Prostate gland (tissue), 2 donors: ENCODE measurements around the gene CA5A. TPM values are rescaled to one million over a fixed set of nuclear protein-coding genes. Genes with fewer than 3 reads are reported as not detected.
A peak's percentile ranks its signal among the peaks of the same experiment; 100 is the strongest.

Experiments
- DNase-seq: peaks from one replicate; pipeline ENCODE4 v3.0.0-alpha.2; 2019; ENCODE audit warnings: low spot score
- H3K27ac ChIP-seq, 2 donors: fragments of 200-600 bp; sonication (generic); 2 replicates each; pipeline ENCODE4 v1.5.1; 2017 to 2019
- H3K27me3 ChIP-seq: fragments of 200-600 bp; sonication (generic); replicated peaks from 2 replicates; pipeline ENCODE4 v1.5.1; 2019; ENCODE audit not compliant: insufficient read depth
- H3K36me3 ChIP-seq, 2 donors: fragments of 200-600 bp; sonication (generic); 1 replicate in 1 of 2; 2 replicates in 1 of 2; pipeline versions ENCODE4 v1.5.1 to v1.8.1; 2017 to 2019
- H3K4me1 ChIP-seq: fragments of 200-600 bp; sonication (generic); replicated peaks from 2 replicates; pipeline ENCODE4 v1.5.1; 2019
- H3K4me3 ChIP-seq, 2 donors: fragments of 200-600 bp; sonication (generic); 2 replicates each; pipeline ENCODE4 v1.5.1; 2017 to 2019
- H3K9me3 ChIP-seq: fragments of 200-600 bp; sonication (generic); 2 replicates; pipeline ENCODE4 v1.5.1; 2017
- POLR2A ChIP-seq: fragments of 450-650 bp; IDR thresholded peaks from one replicate; pipeline ENCODE4 v1.6.1; 2016; ENCODE audit warnings: antibody characterized with exemption, mild to moderate bottlenecking
- POLR2AphosphoS5 ChIP-seq: sonication (generic); formaldehyde crosslinking; IDR thresholded peaks from one replicate; pipeline ENCODE4 v1.6.1; 2017; ENCODE audit warnings: antibody characterized with exemption
- WGBS: methylation state at CpG from one replicate; pipeline ENCODE4 v1.1.5; 2018; 5-methylcytosine and 5-hydroxymethylcytosine counted together
- intact Hi-C: fragments of 100-400 bp; cut with DNase I; formaldehyde crosslinking; loops from one replicate; pipeline ENCODE4 v1.14.2; 2022
- total RNA-seq, 2 donors: library from RNA; depleted of rRNA; stranded (reverse); fragments of >200 nt; gene quantifications; one replicate each; pipeline ENCODE4 v1.1.0, GENCODE V29; 2016
- TF ChIP-seq, protein P1 (sequence below), 4 experiments: fragments of 200-600 bp in 2 of 4; fragments of 450-650 bp in 2 of 4; sonication (generic) in 2 of 4; IDR thresholded peaks; 1 replicate in 3 of 4; 2 replicates in 1 of 4; pipeline ENCODE4 v1.5.1; 2016 to 2019; ENCODE audit warnings: antibody characterized with exemption in 4 of 4, mild to moderate bottlenecking in 2 of 4, moderate library complexity in 2 of 4

CA5A gene
- total RNA-seq, 2 donors from 2014 or later, result not detected

- no peaks in the 10 kb centered on the region for H3K9me3 ChIP-seq
- no peak overlapping the region for H3K4me3 ChIP-seq
- WGBS, result 89% methylated on average over 16 of the region's 16 CpGs
- no peak for TF ChIP-seq POLR2A
- TF ChIP-seq, protein P1, sequence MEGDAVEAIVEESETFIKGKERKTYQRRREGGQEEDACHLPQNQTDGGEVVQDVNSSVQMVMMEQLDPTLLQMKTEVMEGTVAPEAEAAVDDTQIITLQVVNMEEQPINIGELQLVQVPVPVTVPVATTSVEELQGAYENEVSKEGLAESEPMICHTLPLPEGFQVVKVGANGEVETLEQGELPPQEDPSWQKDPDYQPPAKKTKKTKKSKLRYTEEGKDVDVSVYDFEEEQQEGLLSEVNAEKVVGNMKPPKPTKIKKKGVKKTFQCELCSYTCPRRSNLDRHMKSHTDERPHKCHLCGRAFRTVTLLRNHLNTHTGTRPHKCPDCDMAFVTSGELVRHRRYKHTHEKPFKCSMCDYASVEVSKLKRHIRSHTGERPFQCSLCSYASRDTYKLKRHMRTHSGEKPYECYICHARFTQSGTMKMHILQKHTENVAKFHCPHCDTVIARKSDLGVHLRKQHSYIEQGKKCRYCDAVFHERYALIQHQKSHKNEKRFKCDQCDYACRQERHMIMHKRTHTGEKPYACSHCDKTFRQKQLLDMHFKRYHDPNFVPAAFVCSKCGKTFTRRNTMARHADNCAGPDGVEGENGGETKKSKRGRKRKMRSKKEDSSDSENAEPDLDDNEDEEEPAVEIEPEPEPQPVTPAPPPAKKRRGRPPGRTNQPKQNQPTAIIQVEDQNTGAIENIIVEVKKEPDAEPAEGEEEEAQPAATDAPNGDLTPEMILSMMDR (IDR thresholded peaks at IDR 0.05), result no peak
- no peak for TF ChIP-seq POLR2AphosphoS5
- no peaks in the 10 kb centered on the region for H3K27me3 ChIP-seq
- no peaks in the 10 kb centered on the region for H3K36me3 ChIP-seq
- peak overlapping the region in 1 of 2 donors; percentile 97 for H3K27ac ChIP-seq
- peaks cover 7% of the 10 kb centered on the region for H3K4me1 ChIP-seq
- intact Hi-C loops, result loop anchor here (10.0 kb wide), 1 partner anchor 582 kb away; no protein-coding TSS in a partner anchor
- DNase-seq, result no peak
Measured at GRCh38 chr16:87952751-87953150, 16.4 kb upstream of the CA5A start.

GRCh38 chr16:87951552-87952538 is 15.5 kb upstream of the CA5A start:
- no peak for DNase-seq
- no peaks in the 10 kb centered on the region for H3K36me3 ChIP-seq
- peaks cover 7% of the 10 kb centered on the region for H3K4me1 ChIP-seq
- peak overlapping the region; percentile 93 to 97 for H3K27ac ChIP-seq
- intact Hi-C loops, result loop anchor here (10.0 kb wide), 1 partner anchor 583 kb away; no protein-coding TSS in a partner anchor
- 3% methylated on average over 25 of the region's 82 CpGs for WGBS
- H3K9me3 ChIP-seq, result no peaks in the 10 kb centered on the region
- peak overlapping the region; percentile 87 to 93 for H3K4me3 ChIP-seq
- TF ChIP-seq POLR2AphosphoS5 (no peak), POLR2A (no peak)
- TF ChIP-seq, protein P1 (IDR thresholded peaks at IDR 0.05), result peak in 1 of 4 experiments; percentile 3
- no peaks in the 10 kb centered on the region for H3K27me3 ChIP-seq

GRCh38 chr16:87950765-87951551 is 14.6 kb upstream of the CA5A start, which contains the start of gene BANP:
Gene BANP, plus strand, starts transcription at chr16:87951434. Its CDS starts 23,682 bp downstream, at chr16:87975116.
- under 1% methylated on average over 68 of the region's 73 CpGs for WGBS

DNA sequence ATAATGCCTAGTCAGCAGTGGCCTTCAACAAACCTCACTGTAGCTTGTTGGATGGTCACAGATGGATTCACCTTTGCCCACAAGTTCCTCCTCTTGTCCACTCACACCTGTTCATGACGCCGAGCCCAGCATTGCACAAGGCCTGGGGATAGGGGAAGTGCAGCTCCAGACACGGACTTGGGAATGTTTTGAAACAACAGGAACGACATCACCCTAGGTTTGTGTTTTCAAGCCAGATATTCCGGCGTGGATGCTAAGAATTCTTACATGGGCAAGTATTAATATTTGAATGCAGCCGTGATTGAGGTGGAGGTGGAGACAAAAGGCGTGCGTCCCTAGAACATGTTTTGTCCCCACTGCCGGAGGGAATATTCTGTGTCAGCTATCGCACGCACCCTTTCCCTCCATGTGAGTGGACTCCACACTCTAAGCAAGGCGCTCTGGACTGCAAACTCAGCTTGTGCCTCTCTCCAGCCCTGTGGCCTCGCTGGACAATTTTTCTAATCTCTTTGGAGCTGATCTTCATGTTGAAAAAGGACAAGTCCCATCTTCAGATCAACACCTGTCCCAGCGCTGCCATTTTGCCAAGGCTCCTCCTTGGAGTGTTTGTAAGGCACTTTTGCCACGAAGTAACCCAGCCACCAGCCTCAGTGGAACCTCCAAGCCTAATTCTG is 12.9 kb upstream of the CA5A start:
- Histone ChIP-seq H3K9me3 (no peaks in the 10 kb centered on the region), H3K4me3 (no peak overlapping the region), H3K27me3 (no peaks in the 10 kb centered on the region), H3K27ac (no peak overlapping the region), H3K36me3 (no peaks in the 10 kb centered on the region), H3K4me1 (peaks cover 6% of the 10 kb centered on the region)
- no peak for DNase-seq
- 85% methylated on average over 16 of the region's 16 CpGs for WGBS
- intact Hi-C loops, result no loop called here
- TF ChIP-seq, protein P1 (IDR thresholded peaks at IDR 0.05), result no peak
- no peak for TF ChIP-seq POLR2A
- no peak for TF ChIP-seq POLR2AphosphoS5

More at GRCh38 chr16:87950765-87951551, 14.6 kb upstream of the CA5A start, which contains the start of gene BANP:
- Histone ChIP-seq H3K27ac (peak within 1 kb of the TSS; percentile 93 to 97), H3K9me3 (no peaks in the 10 kb centered on the region), H3K36me3 (no peaks in the 10 kb centered on the region), H3K4me3 (peak within 1 kb of the TSS; percentile 87 to 93), H3K4me1 (peaks cover 7% of the 10 kb centered on the region), H3K27me3 (no peaks in the 10 kb centered on the region)
- peak; percentile 98 for DNase-seq
- TF ChIP-seq, protein P1 (IDR thresholded peaks at IDR 0.05), result peak in 2 of 4 experiments; percentile 50 to 51
- TF ChIP-seq POLR2A (peak; percentile 90), POLR2AphosphoS5 (peak; percentile 90)
- intact Hi-C loops, result loop anchor here (10.0 kb wide), 1 partner anchor 584 kb away; no protein-coding TSS in a partner anchor
